Femur (tissue), 1 donor: ENCODE results near the gene C2orf49.

Experiments used
- DNase-seq: peaks from one replicate; pipeline ENCODE4 v3.0.0-alpha.2; 2017

The C2orf49 gene

GRCh38 chr2:105337122-105338019 lies at the start of gene C2orf49:
Gene C2orf49, plus strand, starts transcription at chr2:105337540. Its CDS starts 48 bp downstream, at chr2:105337588.
- peak; percentile 95 for DNase-seq

- DNase-seq: no peak
Measured at GRCh38 chr2:105287692-105288091, 49.6 kb upstream of the C2orf49 start.

GRCh38 chr2:105288133-105288532 lies 49.2 kb upstream of the C2orf49 start:
- no peak for DNase-seq

- DNase-seq: no peak
Measured at GRCh38 chr2:105290981-105291660, 46.2 kb upstream of the C2orf49 start.

GRCh38 chr2:105291981-105292380 lies 45.4 kb upstream of the C2orf49 start:
- no peak for DNase-seq

GRCh38 chr2:105294046-105294445 lies 43.3 kb upstream of the C2orf49 start:
- DNase-seq: no peak

- DNase-seq: peak; percentile 56
Measured at GRCh38 chr2:105294844-105295481, 42.4 kb upstream of the C2orf49 start.

- no peak for DNase-seq
Measured at GRCh38 chr2:105296017-105296611, 41.2 kb upstream of the C2orf49 start.

- DNase-seq: no peak
Measured at GRCh38 chr2:105297216-105297615, 40.1 kb upstream of the C2orf49 start.

- no peak for DNase-seq
Measured at GRCh38 chr2:105298017-105298416, 39.3 kb upstream of the C2orf49 start.

GRCh38 chr2:105299290-105299689 lies 38.0 kb upstream of the C2orf49 start:
- no peak for DNase-seq

- DNase-seq: no peak
Measured at GRCh38 chr2:105301646-105302045, 35.7 kb upstream of the C2orf49 start.

GRCh38 chr2:105307146-105307545 lies 30.2 kb upstream of the C2orf49 start:
- no peak for DNase-seq

- DNase-seq: no peak
Measured at GRCh38 chr2:105307550-105307949, 29.8 kb upstream of the C2orf49 start.

GRCh38 chr2:105307962-105308361 lies 29.4 kb upstream of the C2orf49 start:
- DNase-seq: no peak

GRCh38 chr2:105308382-105309146 lies 28.8 kb upstream of the C2orf49 start:
- DNase-seq: no peak

GRCh38 chr2:105309147-105309545 lies 28.2 kb upstream of the C2orf49 start:
- no peak for DNase-seq

GRCh38 chr2:105313877-105314276 lies 23.5 kb upstream of the C2orf49 start:
- DNase-seq: no peak

- DNase-seq: no peak
Measured at GRCh38 chr2:105315314-105315713, 22.0 kb upstream of the C2orf49 start.

GRCh38 chr2:105317937-105318336 lies 19.4 kb upstream of the C2orf49 start:
- DNase-seq: no peak

GRCh38 chr2:105320651-105321215 lies 16.6 kb upstream of the C2orf49 start:
- DNase-seq: no peak
